SK-N-SH treated with all-trans-retinoic acid at 6 μM for 48 hours (cell line): ENCODE measurements around the gene FAR2.
"Not testable (repeated sequence)": the region's sequence is repeated elsewhere in the genome, so short reads cannot be mapped to it uniquely, and the experiment has no call there.

Experiments used
- ATAC-seq: fragments of 200-7000 bp; cut with Tn5 transposase; 3 replicates; pipeline ENCODE4 v1.9.1; 2020; ENCODE audit warnings: mild to moderate bottlenecking, moderate library complexity
- BACH2 ChIP-seq: fragments of 250-450 bp; sonication (Bioruptor Pico); IDR thresholded peaks from 2 replicates; pipeline ENCODE4 v1.9.0; 2021; ENCODE audit warnings: mild to moderate bottlenecking, borderline replicate concordance
- CREB5 ChIP-seq: fragments of 250-450 bp; sonication (Bioruptor Pico); IDR thresholded peaks from 2 replicates; pipeline ENCODE4 v1.5.1; 2020; ENCODE audit warnings: low read depth, mild to moderate bottlenecking, moderate library complexity
- CSRNP3 ChIP-seq: fragments of 250-450 bp; sonication (Bioruptor Pico); IDR thresholded peaks from 2 replicates; pipeline ENCODE4 v1.5.1; 2021; ENCODE audit warnings: mild to moderate bottlenecking, moderate library complexity
- ESRRG ChIP-seq: fragments of 250-450 bp; sonication (Bioruptor Pico); IDR thresholded peaks from 2 replicates; pipeline ENCODE4 v1.6.1; 2021; ENCODE audit warnings: mild to moderate bottlenecking
- GLIS3 ChIP-seq: fragments of 250-450 bp; sonication (Bioruptor Pico); IDR thresholded peaks from 2 replicates; pipeline ENCODE4 v1.5.0; 2020; ENCODE audit warnings: mild to moderate bottlenecking, moderate library complexity
- ISL1 ChIP-seq: fragments of 250-450 bp; sonication (Bioruptor Pico); IDR thresholded peaks from 2 replicates; pipeline ENCODE4 v2.1.2; 2022; ENCODE audit warnings: mild to moderate bottlenecking, moderate library complexity
- OSR1 ChIP-seq: fragments of 250-450 bp; sonication (Bioruptor Pico); IDR thresholded peaks from 2 replicates; pipeline ENCODE4 v1.8.0; 2022; ENCODE audit warnings: moderate library complexity, mild to moderate bottlenecking, inconsistent platforms
- PATZ1 ChIP-seq: fragments of 250-450 bp; sonication (Bioruptor Pico); IDR thresholded peaks from 2 replicates; pipeline ENCODE4 v1.8.0; 2020; ENCODE audit warnings: mild to moderate bottlenecking, moderate library complexity, borderline replicate concordance
- POU6F1 ChIP-seq: fragments of 250-450 bp; sonication (Bioruptor Pico); IDR thresholded peaks from 2 replicates; pipeline ENCODE4 v1.8.0; 2021; ENCODE audit warnings: low read depth, mild to moderate bottlenecking, moderate library complexity, borderline replicate concordance
- PPARA ChIP-seq: fragments of 250-450 bp; sonication (Bioruptor Pico); IDR thresholded peaks from 2 replicates; pipeline ENCODE4 v1.5.0; 2020; ENCODE audit warnings: mild to moderate bottlenecking, borderline replicate concordance
- RARB ChIP-seq: fragments of 250-450 bp; sonication (Bioruptor Pico); IDR thresholded peaks from 2 replicates; pipeline ENCODE4 v1.8.0; 2021; ENCODE audit warnings: mild to moderate bottlenecking, moderate library complexity
- TCF4 ChIP-seq: fragments of 250-450 bp; sonication (Bioruptor Pico); IDR thresholded peaks from 2 replicates; pipeline ENCODE4 v1.8.0; 2021; ENCODE audit warnings: mild to moderate bottlenecking, moderate library complexity, borderline replicate concordance
- TOX ChIP-seq: fragments of 250-450 bp; sonication (Bioruptor Pico); IDR thresholded peaks from 2 replicates; pipeline ENCODE4 v1.8.0; 2021; ENCODE audit warnings: mild to moderate bottlenecking, moderate library complexity, borderline replicate concordance
- TSHZ2 ChIP-seq: fragments of 250-450 bp; sonication (Bioruptor Pico); IDR thresholded peaks from 2 replicates; pipeline ENCODE4 v1.5.0; 2020; ENCODE audit warnings: mild to moderate bottlenecking, moderate library complexity
- ZC3H10 ChIP-seq: fragments of 250-450 bp; sonication (Bioruptor Pico); IDR thresholded peaks from 2 replicates; pipeline ENCODE4 v1.5.1; 2021; ENCODE audit warnings: mild to moderate bottlenecking, moderate library complexity
- ZFP3 ChIP-seq: fragments of 250-450 bp; sonication (Bioruptor Pico); IDR thresholded peaks from 2 replicates; pipeline ENCODE4 v1.5.0; 2020; ENCODE audit warnings: mild to moderate bottlenecking, moderate library complexity
- ZFP30 ChIP-seq: fragments of 450-650 bp; formaldehyde crosslinking; IDR thresholded peaks from 2 replicates; pipeline ENCODE4 v1.5.0; 2022; ENCODE audit warnings: mild to moderate bottlenecking, moderate library complexity
- ZNF565 ChIP-seq: fragments of 450-650 bp; formaldehyde crosslinking; conservative IDR thresholded peaks from 2 replicates; pipeline ENCODE4 v1.5.0; 2020; ENCODE audit warnings: low read depth, mild to moderate bottlenecking, moderate library complexity

Gene FAR2

GRCh38 chr12:29256598-29256997, 107.5 kb downstream of the FAR2 start:
- no peak for TF ChIP-seq CSRNP3 (CRISPR knock-in tag)
- TF ChIP-seq BACH2 (CRISPR knock-in tag), result no peak
- no peak for TF ChIP-seq ZC3H10 (CRISPR knock-in tag)
- TF ChIP-seq PATZ1 (CRISPR knock-in tag), result no peak
- TF ChIP-seq GLIS3 (CRISPR knock-in tag), result no peak
- no peak for TF ChIP-seq TCF4 (CRISPR knock-in tag)
- TF ChIP-seq ISL1, result no peak
- TF ChIP-seq PPARA, result no peak
- TF ChIP-seq ZFP30 (CRISPR knock-in tag), result no peak
- TF ChIP-seq TOX (CRISPR knock-in tag), result no peak
- TF ChIP-seq ESRRG (CRISPR knock-in tag), result no peak
- TF ChIP-seq ZFP3 (CRISPR knock-in tag), result no peak
- TF ChIP-seq TSHZ2, result no peak
- TF ChIP-seq POU6F1 (CRISPR knock-in tag), result no peak
- no peak for TF ChIP-seq RARB (CRISPR knock-in tag)
- no peak for TF ChIP-seq OSR1 (CRISPR knock-in tag)
- ATAC-seq, result no peak

- not testable (repeated sequence) for ATAC-seq
These were observed 108.6 kb downstream of the FAR2 start for GRCh38 chr12:29257687-29258086.

GRCh38 chr12:29264424-29264823, 115.3 kb downstream of the FAR2 start:
- TF ChIP-seq OSR1 (CRISPR knock-in tag) (no peak), PATZ1 (CRISPR knock-in tag) (no peak), CREB5 (CRISPR knock-in tag) (no peak), PPARA (no peak), ZNF565 (no peak)

More at GRCh38 chr12:29264424-29264823, 115.3 kb downstream of the FAR2 start:
- ATAC-seq, result no peak
